Globus pallidus (tissue), 1 donor: Measurements from ENCODE around the gene BCL7A.
A peak's percentile ranks its signal among the peaks of the same experiment; 100 is the strongest.
"Not testable (repeated sequence)": the region's sequence is repeated elsewhere in the genome, so short reads cannot be mapped to it uniquely, and the experiment has no call there.

ENCODE experiments used
- DNase-seq: peaks from one replicate; pipeline ENCODE4 v3.0.0-alpha.2; 2015; ENCODE audit warnings: low spot score

Gene BCL7A

DNA sequence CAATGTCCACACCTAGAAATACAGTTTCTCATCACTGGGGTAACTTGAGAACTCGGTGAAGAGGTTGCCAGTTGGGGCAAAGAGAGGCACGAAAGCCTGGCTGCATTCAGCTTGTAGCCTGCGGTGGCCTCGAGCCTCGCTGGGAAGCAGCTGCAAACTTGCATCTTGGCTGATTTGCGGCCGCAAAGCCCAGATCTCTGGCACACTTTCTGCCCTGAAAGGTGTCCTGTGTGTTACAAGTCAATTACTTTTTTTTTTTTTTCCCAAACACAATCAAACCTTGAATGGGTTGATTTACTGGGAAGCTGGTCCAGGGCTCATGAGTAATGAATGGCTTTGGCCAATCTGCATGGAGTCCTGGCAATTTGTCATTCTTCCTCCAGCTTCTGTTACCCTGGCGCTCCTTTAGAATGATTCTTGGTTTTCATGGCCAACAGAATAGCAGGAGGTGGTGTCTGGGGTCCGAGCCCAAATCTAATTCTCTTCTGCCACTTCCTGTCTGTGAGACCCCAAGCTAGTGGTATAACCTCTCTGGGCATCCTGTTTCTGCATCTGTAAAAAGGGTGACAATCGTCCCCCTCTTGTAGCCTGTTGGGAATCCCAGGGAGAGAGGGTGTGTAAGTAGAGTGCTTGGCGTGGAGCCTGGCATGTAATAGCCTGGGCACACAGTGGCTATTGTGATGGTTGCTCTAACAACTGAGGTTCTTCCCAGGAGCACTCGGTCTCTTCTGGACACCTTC lies 6.7 kb downstream of the BCL7A start:
- DNase-seq = peak; percentile 58

DNA sequence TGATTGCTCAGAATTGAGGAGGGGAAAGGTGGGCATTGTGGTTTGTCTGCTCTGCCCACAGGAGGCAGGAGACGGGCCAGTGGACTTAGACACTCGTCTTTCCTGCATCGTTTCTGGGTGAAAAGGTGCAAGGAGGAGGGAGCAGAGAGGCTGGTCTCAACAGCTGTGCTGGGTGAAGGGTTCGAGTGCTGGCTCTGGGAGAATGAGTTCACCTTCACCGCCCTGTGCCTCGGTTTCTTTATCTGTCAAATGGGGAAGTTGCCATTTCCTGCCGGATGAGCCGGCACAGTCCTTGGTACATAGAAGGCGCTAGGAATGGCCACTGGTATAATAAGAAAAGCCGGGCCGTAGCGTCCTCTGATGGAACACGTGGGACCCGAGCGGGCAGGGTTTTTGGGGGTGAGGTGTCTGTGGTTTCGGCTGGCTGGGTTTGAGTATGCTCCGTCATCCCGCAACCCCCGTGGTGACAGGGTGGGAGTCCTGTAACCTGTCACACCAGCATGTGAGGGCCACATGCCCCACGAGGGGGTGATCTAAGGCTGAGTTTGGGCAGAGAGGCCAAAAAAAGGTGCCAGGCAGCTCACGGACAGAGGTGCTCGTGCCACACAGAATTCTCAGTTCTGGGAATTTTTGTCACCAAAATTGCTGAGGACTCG lies 7.3 kb downstream of the BCL7A start:
- DNase-seq = no peak

DNA sequence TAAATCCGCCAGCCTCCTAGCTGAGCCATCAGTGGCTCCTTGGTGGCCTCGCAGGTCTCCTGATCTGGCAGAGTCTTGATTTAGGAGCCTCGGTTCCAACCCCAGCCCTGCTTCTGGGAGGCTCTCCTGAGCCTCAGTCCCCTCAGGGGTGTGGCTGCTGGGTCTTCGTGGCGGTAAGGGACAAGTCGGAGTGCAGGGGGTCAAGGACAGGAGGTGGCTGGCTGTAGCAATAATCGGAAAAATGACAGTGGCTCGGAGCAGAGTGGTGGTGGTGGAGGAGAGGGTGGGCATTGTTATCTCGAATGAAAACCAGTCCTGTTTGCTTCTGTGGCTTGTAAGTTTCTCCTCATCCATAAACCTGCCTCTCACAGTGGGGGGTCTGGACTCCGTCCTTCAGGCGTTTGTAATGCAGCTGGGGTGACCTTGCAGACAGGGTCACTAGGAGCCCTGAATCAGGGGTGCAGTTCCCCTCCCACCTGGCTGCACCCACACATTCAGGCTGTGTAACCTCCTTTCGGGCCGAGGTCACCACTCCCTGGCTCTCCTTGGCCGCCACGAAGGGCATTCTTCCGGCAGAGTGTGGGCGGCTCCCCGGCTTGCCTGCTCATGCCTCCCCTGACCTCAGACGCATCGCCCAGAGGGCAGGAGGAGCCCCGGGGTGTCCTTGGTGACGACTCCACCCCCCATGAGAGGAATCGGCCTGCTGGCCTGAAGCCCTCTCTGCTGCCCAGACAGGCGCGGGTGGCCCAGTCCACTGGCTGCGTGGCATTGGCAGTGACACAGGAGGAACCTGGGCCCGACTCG lies 8.1 kb downstream of the BCL7A start:
- no peak for DNase-seq

DNA sequence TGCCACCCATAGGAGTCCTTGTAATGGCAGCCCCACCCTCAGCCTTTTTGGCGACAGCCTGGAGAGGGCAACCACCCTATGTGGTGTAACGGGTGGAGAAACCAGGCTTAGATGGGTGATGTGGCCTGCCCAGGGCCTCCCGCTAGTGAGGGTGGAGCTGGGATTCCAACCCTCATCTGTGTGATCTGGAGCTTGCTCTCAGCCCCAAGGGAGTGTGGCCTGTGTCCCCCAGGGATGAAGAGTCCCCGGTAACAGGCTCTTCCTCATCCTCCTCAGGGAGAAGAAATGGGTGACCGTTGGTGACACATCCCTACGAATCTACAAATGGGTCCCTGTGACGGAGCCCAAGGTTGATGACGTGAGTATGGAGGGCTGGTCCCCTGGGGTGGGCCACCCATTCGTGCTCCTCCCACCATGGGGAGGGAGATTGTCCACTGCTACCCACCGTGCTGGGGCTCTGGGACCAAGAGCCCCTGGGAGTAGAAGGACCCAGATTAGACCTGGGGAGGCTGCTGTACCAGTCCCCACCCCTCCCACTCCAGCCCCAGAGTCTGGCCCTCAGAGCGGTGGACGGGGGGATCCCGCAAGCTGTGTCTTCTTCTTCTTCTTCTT lies 8.8 kb downstream of the BCL7A start:
- DNase-seq = no peak

DNA sequence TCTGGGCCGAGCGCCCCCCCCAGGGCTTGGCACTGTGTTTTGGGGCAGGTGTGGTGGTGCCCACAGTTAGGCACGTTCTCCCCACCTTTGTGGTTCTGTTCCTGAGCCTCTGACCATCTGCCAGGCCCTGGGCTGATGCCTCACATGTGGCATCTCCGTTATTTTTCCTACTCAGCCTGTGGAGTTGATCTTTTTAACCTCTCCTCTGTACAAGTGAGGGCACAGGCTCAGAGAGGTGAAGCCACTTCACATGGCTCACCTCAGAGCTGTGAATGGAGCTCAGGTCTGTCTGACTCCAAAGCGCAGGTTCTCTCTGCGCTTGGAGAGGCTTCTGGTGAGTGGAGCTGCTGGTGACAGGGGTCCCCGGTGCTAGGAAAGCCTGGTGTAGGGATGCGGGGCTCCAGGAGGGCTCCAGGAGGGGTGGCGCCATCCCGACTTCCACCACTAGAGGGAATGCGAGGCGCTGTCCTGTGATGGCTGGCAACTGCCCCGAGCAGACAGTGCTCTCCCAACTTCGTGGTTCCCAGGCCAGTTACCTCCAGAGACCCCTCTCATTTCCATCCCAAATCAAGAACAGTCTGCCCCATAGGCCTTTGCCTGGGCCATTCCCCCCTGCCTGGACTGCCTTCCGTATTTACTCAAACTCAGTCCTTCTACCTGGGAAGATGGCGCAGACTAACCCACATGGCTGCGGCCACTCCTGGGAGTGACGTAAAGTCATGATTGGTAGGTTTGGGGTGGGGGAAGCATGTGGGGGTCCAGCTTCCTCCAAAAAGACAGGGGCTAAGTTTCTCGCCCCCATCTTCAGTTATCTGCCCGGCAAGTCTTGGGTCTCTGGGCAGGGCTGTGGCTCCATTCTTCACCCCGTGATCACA lies 9.9 kb downstream of the BCL7A start:
- DNase-seq = no peak

DNA sequence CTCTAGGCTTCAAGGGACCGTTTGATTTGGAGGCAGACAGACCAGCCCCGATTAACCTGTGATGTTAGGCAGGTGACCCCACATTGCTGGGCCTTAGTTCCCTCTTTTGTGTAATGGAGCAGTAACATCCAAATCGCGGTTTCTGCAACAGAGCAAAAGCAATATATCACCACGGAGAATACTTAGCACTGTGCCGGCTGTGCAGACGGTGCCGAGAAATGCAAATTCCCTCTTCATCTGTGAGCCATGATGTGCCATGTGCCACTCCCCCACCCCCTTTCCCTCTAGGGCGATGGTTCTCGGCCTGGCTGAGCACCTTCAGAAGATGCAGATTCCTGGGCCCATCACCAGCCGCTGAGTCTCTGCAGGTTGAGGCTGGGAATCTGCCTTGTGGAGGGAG lies 10.9 kb downstream of the BCL7A start:
- DNase-seq = no peak

DNA sequence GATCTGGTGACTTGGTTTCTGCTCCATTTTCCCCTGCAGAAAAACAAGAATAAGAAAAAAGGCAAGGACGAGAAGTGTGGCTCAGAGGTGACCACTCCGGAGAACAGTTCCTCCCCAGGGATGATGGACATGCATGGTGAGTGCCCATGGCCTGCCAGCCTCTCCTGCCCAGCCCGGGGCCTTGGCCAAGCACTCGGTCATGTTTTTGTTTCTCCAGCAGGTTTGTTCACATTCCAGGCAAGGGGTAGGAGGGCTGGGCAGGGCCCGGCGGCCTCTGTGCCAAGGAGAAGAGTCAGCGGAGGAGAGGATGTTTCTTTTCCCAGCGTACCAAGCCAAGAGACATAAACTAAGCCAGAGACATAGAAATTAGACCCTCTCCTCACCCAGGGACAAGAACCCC lies 13.6 kb downstream of the BCL7A start:
- no peak for DNase-seq

DNA sequence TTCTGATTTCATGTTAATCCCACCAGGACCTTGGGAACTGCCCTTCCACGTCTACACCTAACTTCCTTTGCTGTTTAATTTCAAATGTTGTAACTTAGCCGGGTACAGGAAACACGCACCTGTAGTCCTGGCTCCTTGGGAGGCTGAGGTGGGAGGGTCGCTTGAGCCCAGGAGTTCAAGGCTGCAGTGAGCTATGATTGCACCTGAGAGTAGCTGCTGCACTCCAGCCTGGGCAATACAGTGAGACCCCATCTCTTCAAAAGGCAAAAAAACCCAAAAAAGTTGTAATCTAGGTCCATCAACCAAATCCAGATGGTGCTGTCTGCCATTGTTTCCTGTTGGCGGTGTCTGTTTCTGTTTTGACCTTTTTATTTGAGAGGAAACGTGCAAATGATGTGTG lies 14.5 kb downstream of the BCL7A start:
- DNase-seq = no peak

DNA sequence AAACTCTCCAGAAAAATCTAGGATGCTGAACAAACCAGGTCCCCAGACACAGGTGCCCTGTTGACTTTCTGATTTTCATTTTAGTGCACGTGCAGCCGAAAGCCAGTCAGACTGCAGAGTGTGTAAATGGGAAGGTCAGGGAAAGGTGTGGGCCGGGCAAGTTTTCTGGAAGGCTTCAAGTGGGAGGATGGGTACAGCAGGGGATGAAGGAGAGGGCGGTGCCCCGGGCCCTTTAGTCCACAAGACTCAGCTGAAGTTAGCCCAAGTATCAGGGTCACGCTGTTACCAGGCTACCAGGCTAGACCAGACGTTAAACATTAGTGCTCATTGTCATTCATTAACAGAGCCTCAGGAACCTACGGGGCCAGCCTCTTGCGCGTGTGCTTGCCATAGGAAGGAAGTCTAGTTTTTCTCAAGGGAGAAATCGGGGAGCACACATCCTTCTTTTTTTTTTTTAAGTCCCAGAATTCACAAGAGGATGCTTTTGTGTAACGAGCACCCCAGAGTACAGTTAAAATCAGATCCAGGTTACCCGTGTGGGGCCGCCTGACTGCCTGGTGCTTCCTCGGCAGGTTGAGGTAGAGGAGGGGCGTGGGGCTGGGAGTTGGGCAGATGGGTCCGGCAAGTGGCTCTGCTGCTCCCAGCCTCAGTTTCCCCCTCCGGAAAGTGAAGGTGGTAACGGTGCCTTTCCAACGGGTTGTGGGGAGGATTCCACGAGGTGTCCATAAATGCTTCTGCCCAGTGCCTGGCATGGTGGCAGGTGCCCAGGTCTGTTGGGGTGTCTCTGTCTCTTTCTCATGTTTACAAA lies 19.1 kb downstream of the BCL7A start:
- DNase-seq = no peak

DNA sequence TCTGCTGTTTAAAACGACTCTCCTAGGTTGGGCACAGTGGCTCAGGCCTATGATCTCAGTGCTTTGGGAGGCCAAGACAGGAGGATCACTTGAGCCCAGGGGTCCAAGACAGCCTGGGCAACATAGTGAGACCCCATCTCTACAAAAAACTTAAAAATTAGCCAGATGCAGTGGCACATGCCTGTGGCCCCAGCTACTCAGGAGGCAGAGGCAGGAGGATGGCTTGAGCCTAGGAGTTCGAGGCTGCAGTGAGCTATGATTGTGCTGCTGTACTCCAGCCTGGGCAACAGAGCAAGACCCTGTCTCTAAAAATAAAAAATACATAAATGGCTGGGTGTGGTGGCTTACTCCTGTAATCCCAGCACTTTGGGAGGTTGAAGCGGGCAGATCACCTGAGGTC lies 19.8 kb downstream of the BCL7A start:
- DNase-seq = not testable (repeated sequence)

DNA sequence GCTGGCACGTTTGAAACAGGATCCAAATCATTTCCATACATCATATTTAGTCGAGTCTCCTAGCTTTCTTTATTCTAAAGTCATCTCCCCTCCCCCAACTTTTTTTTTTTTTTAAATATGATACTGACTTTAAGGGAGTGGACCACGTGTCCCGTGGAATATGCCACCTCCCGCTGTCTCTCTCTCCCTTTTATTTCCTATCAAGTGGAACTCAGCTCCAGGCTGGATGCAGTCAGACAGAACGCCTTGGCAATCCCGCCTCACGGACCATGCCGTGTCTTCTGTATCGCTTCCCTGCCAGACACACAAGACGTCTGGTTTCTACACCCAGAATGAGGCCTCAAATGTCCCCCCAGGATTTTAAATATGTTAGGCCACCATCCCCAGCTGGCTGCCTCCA lies 21.2 kb downstream of the BCL7A start:
- DNase-seq = no peak

DNA sequence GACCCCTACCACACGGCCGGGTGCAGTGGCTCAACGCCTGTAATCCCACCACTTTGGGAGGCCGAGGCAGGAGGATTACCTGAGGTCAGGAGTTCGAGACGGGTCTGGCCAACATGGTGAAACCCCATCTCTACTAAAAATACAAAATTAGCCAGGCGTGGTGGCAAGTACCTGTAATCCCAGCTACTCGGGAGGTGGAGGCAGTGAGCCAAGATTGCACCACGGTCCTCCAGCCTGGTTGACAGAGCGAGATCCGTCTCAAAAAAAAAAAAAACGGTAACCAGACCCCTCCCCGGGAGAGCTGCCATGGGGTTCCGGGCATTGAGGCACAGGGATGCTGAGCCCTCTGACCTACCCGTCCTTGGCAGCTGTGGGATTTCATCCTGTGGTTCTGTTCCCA lies 21.8 kb downstream of the BCL7A start:
- no peak for DNase-seq

DNA sequence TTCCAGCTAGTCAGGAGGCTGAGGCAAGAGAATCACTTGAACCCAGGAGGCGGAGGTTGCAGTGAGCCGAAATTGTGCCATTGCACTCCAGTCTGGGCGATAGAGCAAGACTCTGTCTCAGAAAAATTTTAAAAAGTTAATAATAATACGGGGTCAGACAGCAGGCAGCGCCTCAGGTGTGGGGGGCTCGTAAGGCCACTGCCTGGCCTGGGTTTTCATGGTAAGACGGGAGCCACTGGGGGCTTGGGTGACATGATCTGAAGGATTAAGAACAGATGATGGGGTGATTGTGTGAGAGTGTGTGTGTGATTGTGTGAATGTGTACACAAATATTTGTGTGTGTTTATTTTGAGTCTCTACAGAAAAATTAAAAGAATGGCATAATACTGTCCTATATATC lies 23.6 kb downstream of the BCL7A start:
- no peak for DNase-seq

DNA sequence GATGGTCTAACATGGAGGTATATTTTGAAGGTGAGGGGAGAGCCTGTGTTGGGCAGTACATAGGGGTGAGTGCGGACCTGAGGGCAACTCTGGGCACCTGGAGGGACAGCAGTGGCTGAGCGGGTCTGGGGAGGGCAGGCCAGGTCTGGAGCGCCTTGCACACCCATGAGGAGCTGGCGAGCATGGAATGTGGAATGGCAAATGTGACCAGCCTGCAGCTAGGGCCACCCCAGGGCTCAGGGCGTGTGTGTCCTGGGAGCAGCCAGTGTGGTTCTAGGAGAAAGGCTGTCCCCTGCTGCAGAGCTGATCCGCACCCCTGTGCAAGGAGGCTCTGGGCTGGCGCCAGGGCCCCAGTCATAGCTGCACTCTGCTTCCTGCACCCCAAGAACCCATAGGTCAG lies 24.5 kb downstream of the BCL7A start:
- no peak for DNase-seq

DNA sequence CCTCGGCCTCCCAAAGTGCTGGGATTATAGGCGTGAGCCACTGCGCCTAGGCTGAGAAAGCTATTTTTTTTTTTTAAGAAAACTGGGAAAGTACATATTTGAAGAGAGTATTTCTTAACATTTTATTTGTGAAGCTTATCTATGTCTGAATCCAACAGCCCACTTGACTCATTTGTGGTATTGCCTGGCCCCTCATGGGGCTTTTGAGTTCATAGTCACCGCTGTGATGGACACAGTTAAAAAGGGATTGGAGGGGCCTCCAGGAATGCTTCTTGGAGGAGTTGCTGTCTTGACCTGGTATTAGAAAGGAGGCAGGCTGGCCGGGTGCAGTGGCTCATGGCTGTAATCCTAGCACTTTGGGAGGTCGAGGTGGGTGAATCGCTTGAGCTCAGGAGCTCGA lies 26.5 kb downstream of the BCL7A start:
- DNase-seq = no peak

DNA sequence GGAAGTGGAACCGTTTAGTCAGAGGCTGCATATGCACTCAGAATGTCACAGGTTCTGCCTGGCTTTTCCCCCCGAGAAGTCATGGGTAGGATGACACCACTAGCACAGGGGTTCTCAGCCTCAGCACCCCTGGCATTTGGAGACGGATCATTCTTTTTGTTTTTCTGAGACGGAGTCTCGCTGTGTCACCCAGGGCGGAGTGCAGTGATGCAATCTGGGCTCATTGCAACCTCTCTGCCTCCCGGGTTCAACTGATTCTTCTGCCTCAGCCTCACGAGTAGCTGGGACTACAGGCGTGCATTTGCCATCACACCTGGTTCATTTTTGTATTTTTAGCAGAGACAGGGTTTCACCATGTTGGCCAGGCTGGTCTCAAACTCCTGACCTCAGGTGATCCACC lies 28.1 kb downstream of the BCL7A start:
- DNase-seq = no peak

DNA sequence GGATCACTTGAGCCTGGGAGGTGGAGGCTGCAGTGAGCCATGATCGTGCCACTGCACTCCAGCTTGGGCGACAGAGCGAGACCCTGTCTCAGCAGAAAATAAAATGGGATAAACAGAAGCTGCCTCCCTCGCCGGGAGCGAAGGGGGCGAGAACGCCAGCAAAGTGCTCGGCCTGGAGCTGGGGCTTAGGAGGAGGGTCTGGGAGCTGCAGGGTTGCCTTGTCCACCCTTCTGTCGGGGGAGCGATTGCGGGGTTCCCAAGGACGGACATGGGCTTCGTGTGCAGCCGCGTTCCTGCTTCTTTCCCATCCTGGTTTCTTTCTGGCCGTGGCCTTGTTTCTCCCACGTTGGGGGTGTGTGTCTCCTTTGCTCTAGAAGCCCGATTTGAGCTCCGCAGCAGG lies 29.0 kb downstream of the BCL7A start:
- no peak for DNase-seq

DNA sequence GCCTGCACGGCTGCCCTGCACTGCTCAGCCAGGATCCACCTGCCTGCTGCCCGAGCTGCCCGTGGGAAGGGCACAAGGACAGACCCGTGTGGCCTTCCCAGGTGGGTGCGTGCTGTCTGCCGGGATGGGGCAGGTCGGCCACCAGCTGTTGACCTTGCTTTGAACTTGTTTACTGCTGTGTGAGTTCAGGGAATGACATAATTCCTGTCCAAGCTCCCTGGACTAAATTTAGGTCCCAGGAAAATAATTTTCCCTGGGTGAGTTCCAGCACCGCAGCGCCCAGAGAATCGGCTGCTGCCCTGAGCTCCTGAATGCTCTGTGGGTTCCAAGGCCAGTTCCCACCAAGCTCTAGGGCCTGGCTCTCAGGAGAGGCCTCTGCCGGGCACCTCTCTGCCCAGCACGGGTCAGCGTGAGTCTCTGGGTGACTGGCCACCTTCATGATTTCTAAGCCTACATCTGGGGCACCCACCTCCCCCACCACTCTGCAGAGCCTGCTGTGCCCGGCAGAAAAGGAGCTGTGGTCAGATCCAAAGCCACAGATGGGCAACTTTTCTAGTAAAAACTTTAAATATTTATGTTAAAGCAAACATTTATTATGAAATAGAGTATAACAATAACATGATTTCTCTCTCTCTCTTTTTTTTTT lies 29.7 kb downstream of the BCL7A start:
- no peak for DNase-seq

DNA sequence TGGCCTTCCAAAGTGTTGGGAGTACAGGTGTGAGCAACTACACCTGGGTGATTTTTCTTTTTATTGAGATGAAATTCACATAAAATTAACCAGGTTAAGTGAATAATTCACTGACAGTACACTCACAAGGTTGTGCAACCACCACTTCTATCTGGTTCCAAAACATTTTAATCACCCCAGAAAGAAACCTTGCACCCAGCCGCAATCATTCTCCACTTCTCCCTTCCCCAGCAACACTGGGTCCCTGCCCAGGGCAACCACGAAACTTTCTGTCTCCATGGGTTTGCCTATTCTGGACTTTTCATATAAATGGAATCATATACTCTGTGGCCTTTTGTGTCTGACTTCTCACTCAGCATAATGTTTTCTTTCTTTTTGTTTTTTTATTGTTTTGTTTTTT lies 30.6 kb downstream of the BCL7A start:
- no peak for DNase-seq

DNA sequence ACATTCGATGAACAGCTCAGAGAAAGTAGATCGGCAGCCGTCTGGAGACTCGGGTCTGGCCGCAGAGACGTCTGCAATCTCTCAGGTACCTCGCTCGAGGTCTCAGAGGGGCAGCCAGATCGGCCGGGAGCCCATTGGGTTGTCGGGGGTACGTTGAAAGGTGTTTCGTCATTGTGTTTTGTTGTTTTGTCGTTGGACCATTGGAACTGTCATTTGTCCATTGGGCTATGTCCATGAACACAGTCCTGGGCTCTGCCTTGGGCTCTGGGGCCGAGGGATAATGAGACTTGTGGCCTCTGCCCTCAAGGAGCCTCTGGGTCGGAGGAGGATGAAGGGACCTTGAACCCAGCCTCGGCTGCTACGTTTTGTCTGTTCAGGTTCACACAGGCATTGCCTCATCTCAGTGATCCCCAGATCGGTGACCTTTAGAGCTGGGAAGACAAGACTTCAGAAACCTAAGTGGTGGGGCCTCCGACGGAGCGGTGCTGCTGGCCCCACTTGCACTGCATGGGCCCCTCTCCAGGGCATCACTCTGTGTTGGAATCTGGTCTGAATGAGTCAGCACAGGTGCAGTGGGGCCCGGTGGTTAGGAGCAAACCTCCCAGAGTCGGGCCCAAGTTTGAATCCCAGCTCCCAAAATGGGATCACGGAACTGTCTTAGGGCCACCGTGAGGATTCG lies 33.3 kb downstream of the BCL7A start:
- DNase-seq = no peak
